NCI-H526 (cell line): ENCODE data around the gene TMEM161B.
"Not testable (repeated sequence)": the region's sequence is repeated elsewhere in the genome, so short reads cannot be mapped to it uniquely, and the experiment has no call there.

Experiments used
- DNase-seq, 2 experiments: peaks; one replicate each; lab custom pipeline; 2025; lab: John Stamatoyannopoulos, UW

The TMEM161B gene

DNA sequence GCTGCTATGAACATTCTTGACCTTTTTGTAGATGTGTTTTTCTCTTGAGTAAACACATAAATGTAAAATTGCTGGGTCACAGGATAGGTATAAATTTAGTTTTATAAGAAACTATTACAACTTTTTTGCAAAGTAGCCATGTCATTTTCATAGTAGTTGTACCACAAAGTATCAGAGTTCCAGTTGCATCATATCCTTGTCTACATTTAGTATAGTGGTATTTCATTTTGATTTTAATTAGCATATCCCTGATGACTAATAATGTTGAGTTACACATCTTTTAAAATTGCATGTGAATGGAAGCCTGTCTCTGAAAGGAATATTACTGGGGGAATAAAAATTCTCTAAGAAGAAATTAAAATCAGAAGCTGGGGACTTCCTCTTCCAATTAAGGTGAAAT is 85.4 kb downstream of the TMEM161B start:
- peak in 1 of 2 experiments; percentile 30 for DNase-seq

DNA sequence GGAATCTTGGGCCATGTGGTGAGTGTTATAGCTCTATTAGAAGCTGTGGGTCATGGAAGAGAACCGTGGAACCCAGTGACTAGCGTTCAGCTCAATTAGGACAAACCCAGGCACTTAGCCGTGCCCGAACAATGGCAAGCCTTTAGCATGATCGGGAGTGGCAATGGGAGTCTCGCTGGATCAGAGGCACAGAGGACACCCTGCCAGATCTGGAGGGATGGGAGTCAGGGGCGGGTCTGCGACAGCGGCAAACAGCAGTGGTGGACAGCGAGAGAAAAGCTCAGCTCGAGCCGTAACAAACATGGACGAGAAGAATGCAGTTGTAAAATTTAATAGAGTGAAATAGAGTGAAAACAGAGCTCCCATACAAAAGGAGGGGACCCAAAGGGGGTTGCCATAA is 91.2 kb downstream of the TMEM161B start:
- DNase-seq: not testable (repeated sequence)

DNA sequence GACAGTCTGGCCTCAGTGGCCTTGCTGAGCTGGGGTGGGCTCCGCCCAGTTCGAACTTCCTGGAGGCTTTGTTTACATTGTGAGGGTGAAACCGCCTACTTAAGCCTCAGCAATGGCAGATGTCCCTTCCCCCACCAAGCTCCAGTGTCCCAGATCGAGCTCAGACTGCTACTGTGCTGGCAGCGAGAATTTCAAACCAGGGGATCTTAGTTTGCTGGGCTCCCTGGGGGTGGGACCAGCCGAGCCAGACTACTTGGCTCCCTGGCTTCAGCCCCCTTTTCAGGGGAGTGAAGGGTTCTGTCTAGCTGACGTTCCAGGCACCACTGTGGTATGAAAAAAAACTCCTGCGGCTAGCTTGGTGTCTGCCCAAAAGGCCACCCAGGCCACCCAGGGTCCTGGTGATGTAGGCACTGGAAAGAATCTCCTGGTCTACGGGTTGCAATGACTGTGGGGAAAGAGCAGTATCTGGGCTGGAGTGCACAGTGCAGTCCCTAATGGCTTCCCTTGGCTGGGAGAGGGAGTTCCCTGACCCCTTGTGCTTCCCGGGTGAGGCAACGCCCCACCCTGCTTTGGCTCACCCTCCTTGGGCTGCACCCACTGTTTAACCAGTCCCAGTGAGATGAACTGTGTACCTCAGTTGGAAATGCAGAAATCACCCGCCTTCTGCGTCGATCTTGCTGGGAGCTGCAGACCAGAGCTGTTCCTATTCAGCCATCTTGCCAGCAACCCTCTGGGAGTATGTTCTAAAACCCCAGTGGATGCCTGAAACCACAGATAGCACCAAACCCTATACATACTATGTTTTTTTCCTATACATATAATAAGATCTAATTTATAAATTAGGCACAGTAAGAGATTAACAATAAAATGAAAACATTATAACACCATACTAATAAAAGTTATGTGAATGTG is 95.5 kb downstream of the TMEM161B start:
- DNase-seq: peak in 1 of 2 experiments; percentile 29

DNA sequence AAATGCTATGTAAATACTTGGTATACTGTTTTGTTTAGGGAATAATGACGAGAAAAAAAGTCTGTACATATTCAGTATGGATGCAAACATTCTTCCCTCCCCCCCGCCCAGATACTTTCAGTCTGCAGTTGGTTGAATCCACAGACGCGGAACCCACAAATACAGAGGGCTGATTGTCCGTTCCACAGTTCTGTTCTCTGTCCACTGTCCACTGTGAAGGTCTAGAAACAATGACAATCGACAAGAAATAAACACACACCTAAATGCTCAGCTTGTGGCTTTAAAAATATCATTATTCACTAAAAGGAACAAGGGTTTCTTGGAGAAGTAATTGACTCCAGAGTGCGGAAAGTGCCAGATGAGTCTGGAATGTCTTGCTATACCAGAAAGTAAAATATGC is 109.1 kb downstream of the TMEM161B start:
- DNase-seq: no peak

- no peak for DNase-seq
Observed at GRCh38 chr5:88158056-88158455, 110.6 kb downstream of the TMEM161B start.

GRCh38 chr5:88154891-88155290 is 113.8 kb downstream of the TMEM161B start:
- DNase-seq: no peak

DNA sequence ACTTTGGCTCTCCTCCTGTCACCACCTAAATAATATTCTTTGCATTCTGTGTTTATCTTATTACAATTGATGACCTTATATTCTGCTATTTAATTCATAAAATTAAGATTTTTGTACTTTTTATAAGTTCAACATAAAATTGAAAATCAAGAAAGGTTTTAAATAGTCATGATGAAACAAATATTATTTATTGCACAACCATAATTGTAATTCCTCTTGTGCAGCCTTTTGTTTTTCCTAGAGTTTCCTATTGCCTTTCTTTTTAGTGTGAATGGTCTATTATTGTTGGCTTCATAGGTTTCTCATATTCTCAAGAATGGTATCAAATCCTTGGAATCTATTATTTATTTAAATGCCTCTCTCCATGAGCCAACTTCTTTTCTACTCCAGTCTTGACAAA is 117.9 kb downstream of the TMEM161B start:
- DNase-seq: no peak

DNA sequence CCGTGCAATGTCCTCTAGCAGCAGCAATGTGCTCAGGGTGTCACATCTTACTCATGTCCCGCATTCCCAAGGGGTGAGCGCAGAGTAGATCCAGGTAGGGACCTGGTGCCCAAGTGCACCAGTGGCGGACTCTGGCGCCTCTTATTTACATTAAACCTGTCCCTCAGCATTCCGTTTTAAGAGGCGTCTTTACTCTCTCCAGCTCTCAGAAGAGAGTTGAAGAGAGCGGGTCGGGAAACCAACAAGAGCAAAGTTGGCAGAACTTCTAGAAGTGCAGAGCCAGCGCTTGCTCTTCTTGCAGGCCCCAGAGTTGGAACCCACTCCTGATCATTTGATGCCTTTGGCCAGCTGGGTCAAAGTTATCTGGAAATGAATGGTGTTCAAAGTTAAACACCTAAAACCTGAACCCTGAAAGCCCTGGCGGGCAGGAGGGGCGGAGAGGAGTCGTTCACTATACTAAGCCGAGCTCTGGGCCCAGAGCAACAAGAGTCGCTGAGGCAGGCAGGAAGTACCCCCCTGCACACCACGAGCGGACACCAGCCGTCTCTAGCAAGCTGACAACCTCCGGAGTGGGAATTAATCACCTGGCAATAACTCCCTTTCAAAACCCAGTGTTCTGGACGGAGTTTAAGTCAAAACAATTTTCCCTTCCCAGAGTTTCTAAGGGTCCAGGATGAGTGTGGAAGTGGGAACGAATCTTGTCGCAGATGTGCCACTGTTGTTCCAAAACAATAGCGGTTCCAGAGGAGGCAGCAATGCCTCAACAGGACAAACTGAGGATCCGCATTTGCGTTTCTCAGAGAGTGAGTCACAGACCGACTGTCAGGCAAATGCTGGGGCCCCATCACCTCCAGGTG is 122.8 kb downstream of the TMEM161B start:
- DNase-seq: no peak

DNA sequence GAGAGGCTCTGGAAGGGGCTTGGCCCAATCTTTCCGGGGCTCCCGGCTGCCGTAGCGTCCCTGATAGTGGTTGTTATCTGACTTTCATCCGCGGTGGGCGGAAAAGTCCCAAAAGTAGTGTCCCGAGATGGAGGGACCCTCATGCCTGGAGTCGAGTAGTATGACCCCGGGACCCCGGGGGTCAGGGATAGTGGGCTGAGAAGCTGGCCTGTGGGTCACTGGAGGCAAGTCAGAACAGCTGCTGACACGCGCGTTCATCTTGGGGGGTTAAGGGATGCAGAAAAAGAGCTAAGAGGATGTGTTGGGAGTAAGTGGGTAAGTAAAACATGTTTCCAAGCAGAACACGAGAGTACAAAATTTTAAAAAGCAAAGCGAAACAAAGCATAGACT is 123.4 kb downstream of the TMEM161B start:
- no peak for DNase-seq
